A673 (cell line): ENCODE data around the gene ARHGAP45.

Source experiments
- CTCF ChIP-seq: fragments of 300-800, 200-600 bp; sonication (generic); conservative IDR thresholded peaks from 2 replicates; pipeline ENCODE4 v1.5.1; 2017; ENCODE audit warnings: low read depth, mild to moderate bottlenecking, antibody characterized with exemption, low read length, moderate library complexity, mixed read lengths
- EZH2 ChIP-seq: fragments of 200-600 bp; sonication (generic); IDR thresholded peaks from 2 replicates; pipeline ENCODE4 v1.6.1; 2017; ENCODE audit warnings: borderline replicate concordance, low read depth, mild to moderate bottlenecking, mixed read lengths, antibody characterized with exemption, low read length; ENCODE audit not compliant: poor library complexity, severe bottlenecking

GRCh38 chr19:1046117-1046626 is 20.8 kb upstream of the ARHGAP45 start:
- TF ChIP-seq EZH2 = no peak
- no peak for TF ChIP-seq CTCF
